Esophagus muscularis mucosa (tissue), 4 donors: ENCODE results near the gene MCAM. TPM values are rescaled to one million over a fixed set of nuclear protein-coding genes. Genes with fewer than 3 reads are reported as not detected.

Experiments
- DNase-seq: peaks from one replicate; pipeline ENCODE4 v3.0.0-alpha.2; 2017; ENCODE audit errors: extremely low spot score
- H3K27ac ChIP-seq, 4 donors: fragments of 200-600 bp; sonication (generic); replicated peaks in 1 of 4; 1 replicate in 3 of 4; 2 replicates in 1 of 4; pipeline ENCODE4 v1.5.1; 2016 to 2019; ENCODE audit warnings: mild to moderate bottlenecking in 1 of 4
- H3K27me3 ChIP-seq, 4 donors: fragments of 200-600 bp; sonication (generic); one replicate each; pipeline versions ENCODE4 v1.5.1 to v1.6.0; 2016 to 2019
- H3K36me3 ChIP-seq, 4 donors: fragments of 200-600 bp; sonication (generic); one replicate each; pipeline ENCODE4 v1.5.1; 2016 to 2019
- H3K4me1 ChIP-seq, 4 donors: fragments of 200-600 bp; sonication (generic); one replicate each; pipeline ENCODE4 v1.5.1; 2016 to 2019
- H3K4me3 ChIP-seq, 4 donors: fragments of 200-600 bp; sonication (generic); 1 replicate in 2 of 4; 2 replicates in 2 of 4; pipeline ENCODE4 v1.5.1; 2016 to 2019; ENCODE audit warnings: mild to moderate bottlenecking in 4 of 4, moderate library complexity in 1 of 4
- H3K9me3 ChIP-seq, 4 donors: fragments of 200-600 bp; sonication (generic); 1 replicate in 3 of 4; 2 replicates in 1 of 4; pipeline ENCODE4 v1.5.1; 2016 to 2019
- EP300 ChIP-seq: sonication (generic); formaldehyde crosslinking; IDR thresholded peaks from one replicate; pipeline ENCODE4 v1.6.1; 2017; ENCODE audit warnings: antibody characterized with exemption
- POLR2A ChIP-seq: fragments of 450-650 bp; IDR thresholded peaks from one replicate; pipeline ENCODE4 v1.6.1; 2017; ENCODE audit warnings: antibody characterized with exemption, moderate library complexity, mild to moderate bottlenecking, low read depth
- POLR2AphosphoS5 ChIP-seq, 2 donors: sonication (generic); formaldehyde crosslinking; IDR thresholded peaks; one replicate each; pipeline ENCODE4 v1.6.1; 2017; ENCODE audit warnings: antibody characterized with exemption in 2 of 2
- WGBS: methylation state at CpG from one replicate; pipeline ENCODE4 v1.1.5; 2018; 5-methylcytosine and 5-hydroxymethylcytosine counted together
- intact Hi-C: fragments of 100-400 bp; cut with DNase I; formaldehyde crosslinking; loops from one replicate; pipeline ENCODE4 v1.15.1; 2023
- total RNA-seq, 4 donors: library from RNA; depleted of rRNA; stranded (reverse); fragments of >200 nt; gene quantifications; one replicate each; pipeline versions ENCODE4 v1.1.0 to v1.2.1, GENCODE V29; 2016
- TF ChIP-seq, protein P1 (sequence below), 3 experiments: fragments of 200-600 bp in 2 of 3; fragments of 450-650 bp in 1 of 3; sonication (generic) in 2 of 3; IDR thresholded peaks; one replicate each; pipeline ENCODE4 v1.5.1; 2017 to 2019; ENCODE audit warnings: antibody characterized with exemption in 3 of 3, mild to moderate bottlenecking in 2 of 3, moderate library complexity in 1 of 3

MCAM gene
- total RNA-seq, 4 donors from 2014 or later = 607 to 1,312 (median 805) TPM

DNA sequence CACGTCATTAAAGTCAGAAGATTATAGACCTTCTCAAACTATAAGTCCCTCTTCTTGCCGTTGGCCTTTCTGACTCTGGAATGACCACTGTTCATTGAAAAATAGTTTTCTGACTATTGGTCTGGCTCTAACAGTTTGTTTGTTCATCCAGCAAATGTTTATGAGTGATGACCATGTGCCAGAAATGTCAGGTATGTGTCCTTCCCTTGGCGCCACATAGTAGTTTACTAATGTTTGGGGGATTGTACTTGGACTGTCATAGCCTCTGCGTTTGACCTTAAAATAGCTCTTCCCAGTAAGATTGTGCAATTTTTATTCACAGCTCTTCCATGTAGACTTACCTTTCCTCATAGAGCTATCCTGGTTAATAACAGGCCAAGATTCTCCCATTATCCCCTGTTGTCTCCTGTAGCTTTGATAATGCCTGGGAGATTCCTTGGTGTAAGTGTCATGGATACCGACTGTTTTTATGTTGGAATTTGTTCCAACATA lies 13.7 kb downstream of the MCAM start:
- Histone ChIP-seq H3K9me3 (no peaks in the 10 kb centered on the region), H3K27me3 (no peaks in the 10 kb centered on the region), H3K4me3 (no peak overlapping the region), H3K36me3 (peaks cover 11 to 77% (median 54%) of the 10 kb centered on the region in 4 donors), H3K4me1 (peaks cover 18 to 78% (median 73%) of the 10 kb centered on the region in 4 donors), H3K27ac (peak overlapping the region; percentile 51 to 98 (median 88))
- WGBS = 72% methylated on average over 5 of the region's 5 CpGs
- intact Hi-C loops = no loop called here
- no peak for DNase-seq
- TF ChIP-seq EP300 = no peak
- no peak for TF ChIP-seq POLR2A
- TF ChIP-seq, protein P1, sequence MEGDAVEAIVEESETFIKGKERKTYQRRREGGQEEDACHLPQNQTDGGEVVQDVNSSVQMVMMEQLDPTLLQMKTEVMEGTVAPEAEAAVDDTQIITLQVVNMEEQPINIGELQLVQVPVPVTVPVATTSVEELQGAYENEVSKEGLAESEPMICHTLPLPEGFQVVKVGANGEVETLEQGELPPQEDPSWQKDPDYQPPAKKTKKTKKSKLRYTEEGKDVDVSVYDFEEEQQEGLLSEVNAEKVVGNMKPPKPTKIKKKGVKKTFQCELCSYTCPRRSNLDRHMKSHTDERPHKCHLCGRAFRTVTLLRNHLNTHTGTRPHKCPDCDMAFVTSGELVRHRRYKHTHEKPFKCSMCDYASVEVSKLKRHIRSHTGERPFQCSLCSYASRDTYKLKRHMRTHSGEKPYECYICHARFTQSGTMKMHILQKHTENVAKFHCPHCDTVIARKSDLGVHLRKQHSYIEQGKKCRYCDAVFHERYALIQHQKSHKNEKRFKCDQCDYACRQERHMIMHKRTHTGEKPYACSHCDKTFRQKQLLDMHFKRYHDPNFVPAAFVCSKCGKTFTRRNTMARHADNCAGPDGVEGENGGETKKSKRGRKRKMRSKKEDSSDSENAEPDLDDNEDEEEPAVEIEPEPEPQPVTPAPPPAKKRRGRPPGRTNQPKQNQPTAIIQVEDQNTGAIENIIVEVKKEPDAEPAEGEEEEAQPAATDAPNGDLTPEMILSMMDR (IDR thresholded peaks at IDR 0.05) = no peak
- peak in 1 of 2 donors; percentile 52 for TF ChIP-seq POLR2AphosphoS5 (IDR thresholded peaks at IDR 0.05)

DNA sequence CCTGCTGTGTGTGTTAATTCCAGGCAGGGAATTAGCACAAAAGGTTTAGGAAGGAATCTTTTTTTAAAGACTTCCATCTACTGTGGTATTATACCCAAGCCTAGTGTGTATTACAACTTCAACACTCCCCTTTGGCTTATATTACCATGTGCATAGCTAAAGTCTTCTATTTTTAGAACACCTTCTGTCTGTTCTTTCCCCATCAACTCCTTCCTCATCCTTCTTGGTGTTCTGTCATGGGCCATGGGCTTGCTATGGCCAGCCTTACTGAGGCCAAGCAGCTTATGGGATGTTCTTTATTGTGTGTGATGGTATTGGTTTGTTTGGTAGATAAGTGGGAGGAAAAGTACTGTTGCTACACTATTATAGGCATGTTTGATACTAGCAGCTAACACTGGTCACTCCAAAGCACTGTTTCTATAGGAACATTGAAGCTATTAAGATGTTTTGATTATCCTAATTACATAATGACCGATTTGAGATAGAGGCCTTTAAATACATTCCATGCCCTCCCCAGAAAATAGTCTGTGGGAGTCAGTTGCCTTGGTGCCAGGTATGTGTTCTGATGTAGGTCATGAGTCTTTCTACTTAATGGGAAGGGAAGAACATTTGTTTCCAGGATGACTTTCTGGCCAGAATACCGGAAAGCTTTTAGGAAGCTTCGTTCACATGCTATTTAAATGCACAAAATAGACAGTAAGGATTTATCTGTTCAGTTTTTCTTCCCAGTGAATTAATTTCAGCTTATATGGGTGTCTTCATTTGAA lies 16.5 kb downstream of the MCAM start:
- Histone ChIP-seq H3K27me3 (no peaks in the 10 kb centered on the region), H3K9me3 (no peaks in the 10 kb centered on the region), H3K27ac (peak overlapping the region; percentile 60 to 98 (median 76)), H3K36me3 (peaks cover 11 to 75% (median 58%) of the 10 kb centered on the region in 4 donors), H3K4me1 (peaks cover 22 to 66% (median 61%) of the 10 kb centered on the region in 4 donors), H3K4me3 (no peak overlapping the region)
- 49% methylated on average over 3 of the region's 3 CpGs for WGBS
- intact Hi-C loops = no loop called here
- no peak for DNase-seq
- TF ChIP-seq POLR2AphosphoS5 (IDR thresholded peaks at IDR 0.05) (peak in 1 of 2 donors; percentile 40), EP300 (no peak)

DNA sequence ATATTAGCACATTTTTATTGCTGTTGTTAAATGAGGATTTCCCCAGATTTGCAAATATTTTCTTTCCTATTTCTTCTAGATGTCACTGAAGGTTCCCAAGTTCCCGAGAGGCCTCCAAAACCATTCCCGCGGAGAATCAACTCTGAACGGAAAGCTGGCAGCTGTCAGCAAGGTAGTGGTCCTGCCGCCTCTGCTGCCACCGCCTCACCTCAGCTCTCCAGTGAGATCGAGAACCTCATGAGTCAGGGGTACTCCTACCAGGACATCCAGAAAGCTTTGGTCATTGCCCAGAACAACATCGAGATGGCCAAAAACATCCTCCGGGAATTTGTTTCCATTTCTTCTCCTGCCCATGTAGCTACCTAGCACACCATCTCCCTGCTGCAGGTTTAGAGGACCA lies 17.5 kb downstream of the MCAM start:
- intact Hi-C loops = no loop called here
- TF ChIP-seq EP300 (no peak), POLR2AphosphoS5 (IDR thresholded peaks at IDR 0.05) (no peak), POLR2A (no peak)
- TF ChIP-seq, protein P1 (IDR thresholded peaks at IDR 0.05) = no peak
- 93% methylated on average over 9 of the region's 9 CpGs for WGBS
- peaks cover 22 to 60% (median 56%) of the 10 kb centered on the region in 4 donors for H3K4me1 ChIP-seq
- no peaks in the 10 kb centered on the region for H3K9me3 ChIP-seq
- DNase-seq = no peak
- H3K4me3 ChIP-seq = no peak overlapping the region
- H3K36me3 ChIP-seq = peaks cover 11 to 72% (median 53%) of the 10 kb centered on the region in 4 donors
- H3K27ac ChIP-seq = peak overlapping the region; percentile 60 to 98 (median 76)
- H3K27me3 ChIP-seq = no peaks in the 10 kb centered on the region

DNA sequence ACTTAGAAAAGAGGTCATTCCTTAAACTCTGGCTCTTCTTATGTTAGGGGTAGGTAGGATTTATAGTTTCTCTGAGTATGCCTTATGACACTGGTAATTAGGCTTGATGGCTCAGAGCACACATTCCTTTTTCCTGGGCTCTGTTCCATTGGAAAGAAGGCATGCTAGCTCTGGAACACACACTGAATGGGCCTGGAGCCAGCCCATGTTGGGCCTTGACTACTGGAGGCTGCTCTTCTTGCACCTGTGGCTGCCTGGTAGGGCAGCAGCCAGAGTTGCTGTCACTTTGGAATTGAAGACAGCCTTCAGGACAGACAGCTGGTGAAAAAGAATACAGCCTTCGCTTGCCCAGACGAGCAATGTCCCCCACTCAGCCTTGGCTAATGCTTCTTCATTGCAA lies 18.2 kb downstream of the MCAM start:
- no peaks in the 10 kb centered on the region for H3K27me3 ChIP-seq
- peaks cover 22 to 59% (median 55%) of the 10 kb centered on the region in 4 donors for H3K4me1 ChIP-seq
- DNase-seq = no peak
- no peaks in the 10 kb centered on the region for H3K9me3 ChIP-seq
- intact Hi-C loops = no loop called here
- H3K36me3 ChIP-seq = peaks cover 11 to 68% (median 46%) of the 10 kb centered on the region in 4 donors
- H3K27ac ChIP-seq = peak overlapping the region; percentile 74 to 98 (median 77)
- 80% methylated on average over 2 of the region's 2 CpGs for WGBS
- H3K4me3 ChIP-seq = no peak overlapping the region
- no peak for TF ChIP-seq EP300
- TF ChIP-seq, protein P1 (IDR thresholded peaks at IDR 0.05) = no peak
- TF ChIP-seq POLR2A = no peak
- peak; percentile 58 to 72 for TF ChIP-seq POLR2AphosphoS5 (IDR thresholded peaks at IDR 0.05)

DNA sequence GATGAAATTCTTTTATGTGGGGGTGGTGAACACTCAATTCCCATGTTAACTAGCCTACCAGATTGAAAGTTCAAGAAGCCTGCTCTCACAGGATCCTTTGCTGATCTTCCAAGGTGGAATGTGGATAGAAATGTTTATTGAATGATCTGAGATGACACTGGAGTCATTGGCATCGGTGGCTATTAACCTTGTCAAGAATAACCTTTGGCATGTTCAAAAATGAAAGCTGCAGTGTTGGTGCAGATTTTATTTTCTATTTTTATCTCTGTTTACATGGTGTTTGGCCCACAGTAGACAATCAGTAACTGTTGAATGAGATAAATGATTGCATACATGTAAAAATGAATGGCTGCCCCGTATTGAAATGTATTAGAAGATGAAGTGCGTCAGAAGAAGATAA lies 19.0 kb downstream of the MCAM start:
- intact Hi-C loops = no loop called here
- Histone ChIP-seq H3K4me3 (no peak overlapping the region), H3K36me3 (peaks cover 11 to 61% (median 40%) of the 10 kb centered on the region in 4 donors), H3K4me1 (peaks cover 22 to 53% (median 52%) of the 10 kb centered on the region in 4 donors), H3K9me3 (no peaks in the 10 kb centered on the region), H3K27ac (peak overlapping the region; percentile 74 to 98 (median 77)), H3K27me3 (no peaks in the 10 kb centered on the region)
- no peak for DNase-seq
- TF ChIP-seq, protein P1 (IDR thresholded peaks at IDR 0.05) = no peak
- TF ChIP-seq POLR2A = no peak
- no peak for TF ChIP-seq POLR2AphosphoS5 (IDR thresholded peaks at IDR 0.05)
- TF ChIP-seq EP300 = no peak
- WGBS = 65% methylated on average over 3 of the region's 3 CpGs
